Adrenal gland (tissue), 12 donors: ENCODE results near the gene ZNRF3. TPM values are rescaled to one million over a fixed set of nuclear protein-coding genes. Genes with fewer than 3 reads are reported as not detected.

Experiments
- DNase-seq, 7 donors: peaks; one replicate each; pipeline ENCODE4 v3.0.0-alpha.2; 2019 to 2020
- H3K27ac ChIP-seq, 5 donors: fragments of 200-600 bp; sonication (generic) in 4 of 5; 1 replicate in 3 of 5; 2 replicates in 2 of 5; pipeline versions ENCODE4 v1.5.1 to v1.8.0; 2016 to 2020; ENCODE audit warnings: mild to moderate bottlenecking in 1 of 5
- H3K27me3 ChIP-seq: fragments of 200-600 bp; 2 replicates; pipeline ENCODE4 v1.8.0; 2021
- H3K36me3 ChIP-seq, 2 donors: fragments of 200-600 bp; replicated peaks in 1 of 2; 1 replicate in 1 of 2; 2 replicates in 1 of 2; pipeline versions ENCODE4 v1.5.1 to v1.8.0; 2018 to 2022
- H3K4me1 ChIP-seq, 2 donors: fragments of 200-600 bp; replicated peaks in 1 of 2; 1 replicate in 1 of 2; 2 replicates in 1 of 2; pipeline versions ENCODE4 v1.5.1 to v1.8.0; 2018 to 2021
- H3K4me3 ChIP-seq, 4 donors: fragments of 200-600 bp; sonication (generic) in 3 of 4; one replicate each; pipeline ENCODE4 v1.5.1; 2016 to 2018
- H3K9me3 ChIP-seq, 3 donors: fragments of 200-600 bp; sonication (generic) in 1 of 3; replicated peaks in 1 of 3; 1 replicate in 2 of 3; 2 replicates in 1 of 3; pipeline versions ENCODE4 v1.5.1 to v1.8.0; 2016 to 2021
- CTCF ChIP-seq, 6 experiments: fragments of 450-650 bp in 4 of 6; fragments of 200-600 bp in 2 of 6; sonication (generic) in 1 of 6; IDR thresholded peaks; 1 replicate in 5 of 6; 2 replicates in 1 of 6; pipeline versions ENCODE4 v1.5.1 to v1.8.0; 2016 to 2021; ENCODE audit warnings: antibody characterized with exemption in 6 of 6, mild to moderate bottlenecking in 2 of 6, moderate library complexity in 1 of 6
- POLR2A ChIP-seq, 2 donors: fragments of 450-650 bp; IDR thresholded peaks; one replicate each; pipeline ENCODE4 v1.6.1; 2017; ENCODE audit warnings: antibody characterized with exemption in 2 of 2, mild to moderate bottlenecking in 2 of 2, moderate library complexity in 1 of 2
- WGBS, 4 donors: extraction: QIAGEN DNeasy Blood & Tissue Kit in 2 of 4; methylation state at CpG; one replicate each; pipeline versions ENCODE4 v1.1.5 to v1.1.7; 2013 to 2017; 5-methylcytosine and 5-hydroxymethylcytosine counted together
- intact Hi-C, 2 donors: fragments of 100-400 bp; cut with DNase I; formaldehyde crosslinking; loops; one replicate each; pipeline versions ENCODE4 v1.14.1 to v1.15.0; 2022 to 2023
- polyA plus RNA-seq, 3 donors: library from polyadenylated mRNA; stranded (reverse); fragments of 200-250 nt in 2 of 3; fragments of 350-450 nt in 1 of 3; fragmentation: Illumina TruSeq in 1 of 3; extraction: RNeasy Lipid Tissue Mini Kit (QIAGEN cat#74804) in 1 of 3; gene quantifications; one replicate each; pipeline ENCODE4 v1.2.3, GENCODE V29; 2013 to 2014
- total RNA-seq, 9 donors: library from RNA; depleted of rRNA in 4 of 9; stranded (reverse); fragments of >200 nt in 4 of 9; fragments of 120-200 nt in 1 of 9; fragmentation: NEBNext Ultra II Directional in 1 of 9; extraction: Animal tissue kit (Norgen Biotek cat#: 25700) in 1 of 9; gene quantifications; one replicate each; pipeline versions ENCODE4 v1.1.0 to v1.2.4, GENCODE V29; 2013 to 2023
- donor health status: healthy with polysubstance abuse.
- donor health status: Bipolar disorder and iron deficiency.
- donor health status: DM: yes; HTN: yes; CAD: no.
- donor health status: DM: no; HTN: no; CAD: no.
- donor health status: DM: no; HTN: no; CAD: no.
- donor health status: DM: yes; HTN: yes; CAD: no.

The ZNRF3 gene
- total and polyA plus RNA-seq, 12 donors = 3.1 to 40.9 (median 17.0) TPM

GRCh38 chr22:28918550-28919271, 35.3 kb downstream of the ZNRF3 start:
- TF ChIP-seq CTCF (IDR thresholded peaks at IDR 0.05) (no peak), POLR2A (IDR thresholded peaks at IDR 0.05) (no peak)
- Histone ChIP-seq H3K4me3 (no peak overlapping the region), H3K4me1 (peaks cover 32 to 38% of the 10 kb centered on the region in 2 donors), H3K9me3 (no peaks in the 10 kb centered on the region), H3K36me3 (no peaks in the 10 kb centered on the region), H3K27me3 (no peaks in the 10 kb centered on the region), H3K27ac (peak overlapping the region in 3 of 5 donors; percentile 31 to 79 (median 38))
- intact Hi-C loops = loop anchor here in 1 of 2 donors (10.0 kb wide), 1 partner anchor 116 kb away; no protein-coding TSS in a partner anchor
- peak in 2 of 7 donors; percentile 16 to 31 for DNase-seq
- 38 to 57% (median 46%) methylated on average over 4 to 6 of the region's 6 CpGs for WGBS, 4 donors

GRCh38 chr22:28920757-28921584, 37.6 kb downstream of the ZNRF3 start:
- intact Hi-C loops = no loop called here
- H3K9me3 ChIP-seq = no peaks in the 10 kb centered on the region
- DNase-seq = no peak
- TF ChIP-seq POLR2A (IDR thresholded peaks at IDR 0.05) = no peak
- peaks cover 39 to 48% of the 10 kb centered on the region in 2 donors for H3K4me1 ChIP-seq
- H3K36me3 ChIP-seq = no peaks in the 10 kb centered on the region
- H3K27ac ChIP-seq = peak overlapping the region in 2 of 5 donors; percentile 17 to 32
- no peak overlapping the region for H3K4me3 ChIP-seq
- 62 to 84% (median 67%) methylated on average over 7 of the region's 7 CpGs for WGBS, 4 donors
- H3K27me3 ChIP-seq = no peaks in the 10 kb centered on the region

- TF ChIP-seq POLR2A (IDR thresholded peaks at IDR 0.05) = no peak
- no peak for TF ChIP-seq CTCF (IDR thresholded peaks at IDR 0.05)
- no peaks in the 10 kb centered on the region for H3K36me3 ChIP-seq
- H3K27ac ChIP-seq = peak overlapping the region in 2 of 5 donors; percentile 17 to 20
- H3K9me3 ChIP-seq = no peaks in the 10 kb centered on the region
- intact Hi-C loops = no loop called here
- H3K4me3 ChIP-seq = no peak overlapping the region
- H3K27me3 ChIP-seq = no peaks in the 10 kb centered on the region
- DNase-seq = no peak
- peaks cover 39 to 45% of the 10 kb centered on the region in 2 donors for H3K4me1 ChIP-seq
- WGBS, 4 donors = 60 to 83% (median 71%) methylated on average over 1 of the region's 1 CpG
These were observed 38.2 kb downstream of the ZNRF3 start for GRCh38 chr22:28921585-28921879.

GRCh38 chr22:28922540-28923244, 39.3 kb downstream of the ZNRF3 start:
- H3K9me3 ChIP-seq = no peaks in the 10 kb centered on the region
- H3K27me3 ChIP-seq = no peaks in the 10 kb centered on the region
- peaks cover 35 to 49% of the 10 kb centered on the region in 2 donors for H3K4me1 ChIP-seq
- TF ChIP-seq POLR2A (IDR thresholded peaks at IDR 0.05) = no peak
- no peak for TF ChIP-seq CTCF (IDR thresholded peaks at IDR 0.05)
- 48 to 52% (median 50%) methylated on average over 8 of the region's 8 CpGs for WGBS, 4 donors
- H3K27ac ChIP-seq = peak overlapping the region in 3 of 5 donors; percentile 38 to 79 (median 65)
- H3K4me3 ChIP-seq = no peak overlapping the region
- intact Hi-C loops = no loop called here
- no peak for DNase-seq
- H3K36me3 ChIP-seq = no peaks in the 10 kb centered on the region
